A549 (cell line): ENCODE results near the gene PFKM.

Experiments
- ATOH8 ChIP-seq: fragments of 250-450 bp; sonication (Bioruptor Pico); IDR thresholded peaks from 2 replicates; pipeline ENCODE4 v1.5.0; 2020; ENCODE audit warnings: low read depth, mild to moderate bottlenecking, moderate library complexity
- CTCF ChIP-seq: fragments of >200 bp; sonication (Bioruptor Twin); formaldehyde crosslinking; IDR thresholded peaks from 3 replicates; pipeline ENCODE4 v1.5.1; 2016
- HOXA7 ChIP-seq: fragments of 250-450 bp; sonication (Bioruptor Pico); IDR thresholded peaks from 2 replicates; pipeline ENCODE4 v1.5.0; 2020; ENCODE audit warnings: mild to moderate bottlenecking, moderate library complexity
- POLR2A ChIP-seq: IDR thresholded peaks from 2 replicates; pipeline ENCODE4 v1.6.1; 2012; ENCODE audit warnings: mild to moderate bottlenecking, low read length

DNA sequence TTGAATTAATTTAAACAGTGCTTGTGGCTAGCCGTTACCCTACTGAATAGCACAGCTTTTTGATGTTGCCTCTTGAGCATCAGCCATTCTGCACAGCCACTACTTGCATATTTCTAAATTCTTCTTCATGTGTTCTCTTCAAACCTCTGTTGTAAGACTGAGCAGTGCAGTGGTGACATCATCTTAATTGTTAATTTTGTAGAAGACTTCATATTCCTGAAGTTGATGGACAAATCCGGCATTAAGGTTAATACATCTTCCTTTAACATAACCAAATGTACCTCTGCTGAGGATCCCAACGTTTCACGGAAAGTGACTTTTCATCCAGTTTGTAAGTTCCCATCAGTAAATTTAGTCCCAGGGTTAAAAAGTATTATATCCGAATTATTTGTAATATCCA lies 38.9 kb upstream of the PFKM start:
- TF ChIP-seq CTCF: no peak
- no peak for TF ChIP-seq HOXA7 (CRISPR knock-in tag)
- TF ChIP-seq ATOH8 (CRISPR knock-in tag): no peak
- no peak for TF ChIP-seq POLR2A
